ENCODE data around the gene KCNE4.

DNA sequence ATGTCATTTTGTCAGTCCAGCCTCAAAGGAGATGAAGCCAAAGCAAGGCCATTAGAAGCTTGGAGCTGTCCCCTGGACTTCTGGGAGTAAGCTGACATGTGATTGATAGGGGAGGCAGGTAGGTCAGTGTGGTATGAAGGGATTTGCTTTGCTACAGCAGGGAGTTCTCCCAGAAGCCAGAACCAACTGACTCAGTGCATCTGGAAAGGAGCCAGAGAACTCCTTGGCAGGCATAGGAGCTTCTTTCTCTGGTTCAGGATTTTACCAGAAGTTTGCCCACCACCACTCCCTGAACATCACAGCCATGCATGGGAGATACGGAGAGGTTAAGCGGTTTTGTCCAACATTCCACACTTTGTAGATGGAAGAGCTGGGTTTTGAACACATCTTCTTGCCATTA lies 24.5 kb upstream of the KCNE4 start:
- TF ChIP-seq, protein P1, sequence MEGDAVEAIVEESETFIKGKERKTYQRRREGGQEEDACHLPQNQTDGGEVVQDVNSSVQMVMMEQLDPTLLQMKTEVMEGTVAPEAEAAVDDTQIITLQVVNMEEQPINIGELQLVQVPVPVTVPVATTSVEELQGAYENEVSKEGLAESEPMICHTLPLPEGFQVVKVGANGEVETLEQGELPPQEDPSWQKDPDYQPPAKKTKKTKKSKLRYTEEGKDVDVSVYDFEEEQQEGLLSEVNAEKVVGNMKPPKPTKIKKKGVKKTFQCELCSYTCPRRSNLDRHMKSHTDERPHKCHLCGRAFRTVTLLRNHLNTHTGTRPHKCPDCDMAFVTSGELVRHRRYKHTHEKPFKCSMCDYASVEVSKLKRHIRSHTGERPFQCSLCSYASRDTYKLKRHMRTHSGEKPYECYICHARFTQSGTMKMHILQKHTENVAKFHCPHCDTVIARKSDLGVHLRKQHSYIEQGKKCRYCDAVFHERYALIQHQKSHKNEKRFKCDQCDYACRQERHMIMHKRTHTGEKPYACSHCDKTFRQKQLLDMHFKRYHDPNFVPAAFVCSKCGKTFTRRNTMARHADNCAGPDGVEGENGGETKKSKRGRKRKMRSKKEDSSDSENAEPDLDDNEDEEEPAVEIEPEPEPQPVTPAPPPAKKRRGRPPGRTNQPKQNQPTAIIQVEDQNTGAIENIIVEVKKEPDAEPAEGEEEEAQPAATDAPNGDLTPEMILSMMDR (conservative IDR thresholded peaks at IDR 0.05; ENCODE audit: low read depth in 2 of 2) = no peak
- TF ChIP-seq EZH2 (IDR thresholded peaks at IDR 0.05; ENCODE audit: low read depth, unreplicated experiment) (no peak), CREB1 (CRISPR knock-in tag; IDR thresholded peaks at IDR 0.05; ENCODE audit: low read depth) (no peak), POLR2AphosphoS5 (IDR thresholded peaks at IDR 0.05; ENCODE audit: low read depth) (no peak), EZH2phosphoT487 (IDR thresholded peaks at IDR 0.05; ENCODE audit: unreplicated experiment) (no peak), STAT1 (IDR thresholded peaks at IDR 0.05; ENCODE audit: unreplicated experiment) (no peak)
- TF ChIP-seq, protein P2, sequence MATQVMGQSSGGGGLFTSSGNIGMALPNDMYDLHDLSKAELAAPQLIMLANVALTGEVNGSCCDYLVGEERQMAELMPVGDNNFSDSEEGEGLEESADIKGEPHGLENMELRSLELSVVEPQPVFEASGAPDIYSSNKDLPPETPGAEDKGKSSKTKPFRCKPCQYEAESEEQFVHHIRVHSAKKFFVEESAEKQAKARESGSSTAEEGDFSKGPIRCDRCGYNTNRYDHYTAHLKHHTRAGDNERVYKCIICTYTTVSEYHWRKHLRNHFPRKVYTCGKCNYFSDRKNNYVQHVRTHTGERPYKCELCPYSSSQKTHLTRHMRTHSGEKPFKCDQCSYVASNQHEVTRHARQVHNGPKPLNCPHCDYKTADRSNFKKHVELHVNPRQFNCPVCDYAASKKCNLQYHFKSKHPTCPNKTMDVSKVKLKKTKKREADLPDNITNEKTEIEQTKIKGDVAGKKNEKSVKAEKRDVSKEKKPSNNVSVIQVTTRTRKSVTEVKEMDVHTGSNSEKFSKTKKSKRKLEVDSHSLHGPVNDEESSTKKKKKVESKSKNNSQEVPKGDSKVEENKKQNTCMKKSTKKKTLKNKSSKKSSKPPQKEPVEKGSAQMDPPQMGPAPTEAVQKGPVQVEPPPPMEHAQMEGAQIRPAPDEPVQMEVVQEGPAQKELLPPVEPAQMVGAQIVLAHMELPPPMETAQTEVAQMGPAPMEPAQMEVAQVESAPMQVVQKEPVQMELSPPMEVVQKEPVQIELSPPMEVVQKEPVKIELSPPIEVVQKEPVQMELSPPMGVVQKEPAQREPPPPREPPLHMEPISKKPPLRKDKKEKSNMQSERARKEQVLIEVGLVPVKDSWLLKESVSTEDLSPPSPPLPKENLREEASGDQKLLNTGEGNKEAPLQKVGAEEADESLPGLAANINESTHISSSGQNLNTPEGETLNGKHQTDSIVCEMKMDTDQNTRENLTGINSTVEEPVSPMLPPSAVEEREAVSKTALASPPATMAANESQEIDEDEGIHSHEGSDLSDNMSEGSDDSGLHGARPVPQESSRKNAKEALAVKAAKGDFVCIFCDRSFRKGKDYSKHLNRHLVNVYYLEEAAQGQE (IDR thresholded peaks at IDR 0.05; ENCODE audit: unreplicated experiment) = no peak

Measured in GM23338 (cell line).